ENCODE measurements around the gene SERPINB1.
A peak's percentile ranks its signal among the peaks of the same experiment; 100 is the strongest.
"Not testable (repeated sequence)": the region's sequence is repeated elsewhere in the genome, so short reads cannot be mapped to it uniquely, and the experiment has no call there.

The SERPINB1 gene
- total RNA-seq, result 28.0 to 89.5 (median 52.4) reads per million in 9 experiments

- Mint-ChIP-seq H3K27ac (peak within 1 kb of the TSS; percentile 93), H3K4me3 (peak within 1 kb of the TSS; percentile 91 to 92), H3K9me3 (no peaks in the 10 kb centered on the region), H3K27me3 (no peaks in the 10 kb centered on the region), H3K36me3 (ENCODE audit: insufficient read depth) (peaks cover 36% of the 10 kb centered on the region), H3K4me1 (ENCODE audit: low read depth in 2 of 2) (peaks cover 29 to 37% of the 10 kb centered on the region in 2 donors)
- peak; percentile 78 for ATAC-seq (replicated peaks)
- DNase-seq, result peak; percentile 61 to 64 (median 62)
Measured at GRCh38 chr6:2841264-2842138, at the start of gene SERPINB1. Gene SERPINB1, minus strand, starts transcription at chr6:2841863. Its CDS starts 1,277 bp downstream, at chr6:2840586.

GRCh38 chr6:2890976-2891767 lies 49.5 kb upstream of the SERPINB1 start:
- DNase-seq (no peak), ATAC-seq (replicated peaks) (no peak)
- Mint-ChIP-seq H3K36me3 (ENCODE audit: insufficient read depth) (peaks cover 87% of the 10 kb centered on the region), H3K4me1 (ENCODE audit: low read depth in 2 of 2) (peaks cover 30 to 48% of the 10 kb centered on the region in 2 donors), H3K4me3 (peak overlapping the region; percentile 48 to 77), H3K27me3 (no peaks in the 10 kb centered on the region), H3K9me3 (no peaks in the 10 kb centered on the region), H3K27ac (peak overlapping the region; percentile 86 to 89)

- Mint-ChIP-seq H3K4me3 (no peak overlapping the region), H3K9me3 (no peaks in the 10 kb centered on the region), H3K27me3 (no peaks in the 10 kb centered on the region), H3K27ac (peak overlapping the region; percentile 52 to 80), H3K4me1 (ENCODE audit: low read depth in 2 of 2) (peaks cover 30 to 46% of the 10 kb centered on the region in 2 donors), H3K36me3 (ENCODE audit: insufficient read depth) (peaks cover 37% of the 10 kb centered on the region)
- DNase-seq, result no peak
- ATAC-seq (replicated peaks), result peak; percentile 56
Measured at GRCh38 chr6:2885967-2886735, 44.5 kb upstream of the SERPINB1 start.

- Mint-ChIP-seq H3K36me3 (ENCODE audit: insufficient read depth) (peaks cover 23% of the 10 kb centered on the region), H3K27ac (peak overlapping the region in 1 of 2 donors; percentile 70), H3K4me3 (no peak overlapping the region), H3K27me3 (no peaks in the 10 kb centered on the region), H3K4me1 (ENCODE audit: low read depth in 2 of 2) (peaks cover 35 to 53% of the 10 kb centered on the region in 2 donors), H3K9me3 (no peaks in the 10 kb centered on the region)
- no peak for ATAC-seq (replicated peaks)
- no peak for DNase-seq
Measured at GRCh38 chr6:2884804-2885203, 43.1 kb upstream of the SERPINB1 start.

- DNase-seq, result no peak
- Mint-ChIP-seq H3K9me3 (no peaks in the 10 kb centered on the region), H3K27me3 (no peaks in the 10 kb centered on the region), H3K36me3 (ENCODE audit: insufficient read depth) (peaks cover 12% of the 10 kb centered on the region), H3K4me1 (ENCODE audit: low read depth in 2 of 2) (peaks cover 40 to 58% of the 10 kb centered on the region in 2 donors), H3K27ac (peak overlapping the region in 1 of 2 donors; percentile 79), H3K4me3 (no peak overlapping the region)
- ATAC-seq (replicated peaks), result no peak
Measured at GRCh38 chr6:2883673-2884072, 42.0 kb upstream of the SERPINB1 start.

GRCh38 chr6:2881423-2881822 lies 39.8 kb upstream of the SERPINB1 start:
- no peaks in the 10 kb centered on the region for H3K9me3 Mint-ChIP-seq
- no peak for DNase-seq
- peak overlapping the region; percentile 65 to 73 for H3K4me3 Mint-ChIP-seq
- peak overlapping the region; percentile 70 to 98 for H3K27ac Mint-ChIP-seq
- no peaks in the 10 kb centered on the region for H3K27me3 Mint-ChIP-seq
- ATAC-seq (replicated peaks), result no peak
- H3K4me1 Mint-ChIP-seq (ENCODE audit: low read depth in 2 of 2), result peaks cover 59 to 74% of the 10 kb centered on the region in 2 donors
- peaks cover 4% of the 10 kb centered on the region for H3K36me3 Mint-ChIP-seq (ENCODE audit: insufficient read depth)

GRCh38 chr6:2880156-2880555 lies 38.5 kb upstream of the SERPINB1 start:
- peaks cover 59 to 69% of the 10 kb centered on the region in 2 donors for H3K4me1 Mint-ChIP-seq (ENCODE audit: low read depth in 2 of 2)
- not testable (repeated sequence) for H3K36me3 Mint-ChIP-seq (ENCODE audit: insufficient read depth); H3K9me3 Mint-ChIP-seq; DNase-seq; H3K27me3 Mint-ChIP-seq
- H3K4me3 Mint-ChIP-seq, result peak overlapping the region; percentile 65 to 73
- peak; percentile 61 for ATAC-seq (replicated peaks)
- peak overlapping the region; percentile 70 to 98 for H3K27ac Mint-ChIP-seq

- H3K36me3 Mint-ChIP-seq (ENCODE audit: insufficient read depth), result peaks cover 6% of the 10 kb centered on the region
- no peak for DNase-seq
- no peaks in the 10 kb centered on the region for H3K27me3 Mint-ChIP-seq
- peak overlapping the region; percentile 98 for H3K27ac Mint-ChIP-seq
- peak overlapping the region; percentile 54 to 59 for H3K4me3 Mint-ChIP-seq
- H3K9me3 Mint-ChIP-seq, result no peaks in the 10 kb centered on the region
- ATAC-seq (replicated peaks), result peak; percentile 9
- H3K4me1 Mint-ChIP-seq (ENCODE audit: low read depth in 2 of 2), result peaks cover 60 to 75% of the 10 kb centered on the region in 2 donors
Measured at GRCh38 chr6:2877960-2878359, 36.3 kb upstream of the SERPINB1 start.

GRCh38 chr6:2877057-2877882 lies 35.6 kb upstream of the SERPINB1 start:
- Mint-ChIP-seq H3K36me3 (ENCODE audit: insufficient read depth) (peaks cover 8% of the 10 kb centered on the region), H3K27me3 (no peaks in the 10 kb centered on the region), H3K27ac (peak overlapping the region; percentile 98), H3K4me3 (peak overlapping the region; percentile 92 to 96), H3K9me3 (no peaks in the 10 kb centered on the region), H3K4me1 (ENCODE audit: low read depth in 2 of 2) (peaks cover 63 to 82% of the 10 kb centered on the region in 2 donors)
- no peak for ATAC-seq (replicated peaks)
- DNase-seq, result no peak

GRCh38 chr6:2876210-2877056 lies 34.8 kb upstream of the SERPINB1 start:
- Mint-ChIP-seq H3K27me3 (no peaks in the 10 kb centered on the region), H3K36me3 (ENCODE audit: insufficient read depth) (peaks cover 8% of the 10 kb centered on the region), H3K27ac (peak overlapping the region; percentile 93 to 98), H3K4me1 (ENCODE audit: low read depth in 2 of 2) (peaks cover 57 to 76% of the 10 kb centered on the region in 2 donors), H3K9me3 (no peaks in the 10 kb centered on the region), H3K4me3 (peak overlapping the region; percentile 92 to 96)
- DNase-seq (no peak), ATAC-seq (replicated peaks) (peak; percentile 20)

- peaks cover 8% of the 10 kb centered on the region for H3K36me3 Mint-ChIP-seq (ENCODE audit: insufficient read depth)
- no peaks in the 10 kb centered on the region for H3K9me3 Mint-ChIP-seq
- H3K4me3 Mint-ChIP-seq, result peak overlapping the region; percentile 92 to 96
- no peaks in the 10 kb centered on the region for H3K27me3 Mint-ChIP-seq
- DNase-seq (no peak), ATAC-seq (replicated peaks) (peak; percentile 73)
- peaks cover 49 to 68% of the 10 kb centered on the region in 2 donors for H3K4me1 Mint-ChIP-seq (ENCODE audit: low read depth in 2 of 2)
- peak overlapping the region; percentile 93 to 98 for H3K27ac Mint-ChIP-seq
Measured at GRCh38 chr6:2875359-2876191, 33.9 kb upstream of the SERPINB1 start.
